Measurements from ENCODE around the gene TTC3. TPM values are rescaled to one million over a fixed set of nuclear protein-coding genes. Genes with fewer than 3 reads are reported as not detected.
A peak's percentile ranks its signal among the peaks of the same experiment; 100 is the strongest.

TTC3 gene
- total RNA-seq, 2 experiments from 2014 or later, result 73.5 to 90.0 TPM

DNA sequence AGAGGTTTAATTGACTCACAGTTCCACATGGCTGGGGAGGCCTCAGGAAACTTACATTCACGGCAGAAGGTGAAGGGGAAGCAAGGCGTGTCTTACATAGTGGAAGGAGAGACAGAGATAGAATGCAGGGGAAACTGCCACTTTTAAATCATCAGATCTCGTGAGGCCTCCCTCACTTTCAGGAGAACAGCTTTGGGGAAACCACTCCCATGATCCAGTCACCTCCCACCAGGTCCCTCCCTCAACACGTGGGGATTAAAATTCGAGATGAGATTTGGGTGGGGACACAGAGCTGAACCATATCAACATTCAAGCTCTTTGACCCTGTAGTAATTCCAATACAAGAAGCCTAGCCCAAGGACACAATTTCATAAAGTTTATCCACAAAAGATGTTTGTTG, 13.9 kb upstream of the TTC3 start:
- Histone ChIP-seq H2AFZ (ENCODE audit: low read length) (no peak overlapping the region), H3K4me1 (ENCODE audit: insufficient read depth, low read length, poor library complexity, severe bottlenecking) (peaks cover 35% of the 10 kb centered on the region), H3K4me3 (ENCODE audit: low read depth, low read length, poor library complexity, severe bottlenecking) (no peak overlapping the region), H3K4me2 (ENCODE audit: low read length) (no peak overlapping the region), H3K9me2 (ENCODE audit: insufficient read depth, low read length) (no peaks in the 10 kb centered on the region), H3K27ac (ENCODE audit: low read depth, low read length, poor library complexity, severe bottlenecking) (no peak overlapping the region), H3K36me3 (ENCODE audit: insufficient read depth, low read length) (no peaks in the 10 kb centered on the region), H3K79me2 (ENCODE audit: insufficient read depth, low read depth, low read length) (no peaks in the 10 kb centered on the region), H4K20me1 (ENCODE audit: insufficient read depth, low read length) (no peaks in the 10 kb centered on the region), H3K9me3 (ENCODE audit: low read length) (no peaks in the 10 kb centered on the region)
- POLR2A ChIA-PET, result no interaction called here
- no TSS peak for BruUV-seq (replicated peaks)
- TF ChIP-seq CTCF (conservative IDR thresholded peaks at IDR 0.05; ENCODE audit: low read length), result no peak
- intact Hi-C loops (cut with micrococcal nuclease; ENCODE audit: unreplicated experiment), result no loop called here
- no peak for DNase-seq (ENCODE audit: low spot score)
- CTCF ChIA-PET (ENCODE audit: unreplicated experiment), result no interaction called here

DNA sequence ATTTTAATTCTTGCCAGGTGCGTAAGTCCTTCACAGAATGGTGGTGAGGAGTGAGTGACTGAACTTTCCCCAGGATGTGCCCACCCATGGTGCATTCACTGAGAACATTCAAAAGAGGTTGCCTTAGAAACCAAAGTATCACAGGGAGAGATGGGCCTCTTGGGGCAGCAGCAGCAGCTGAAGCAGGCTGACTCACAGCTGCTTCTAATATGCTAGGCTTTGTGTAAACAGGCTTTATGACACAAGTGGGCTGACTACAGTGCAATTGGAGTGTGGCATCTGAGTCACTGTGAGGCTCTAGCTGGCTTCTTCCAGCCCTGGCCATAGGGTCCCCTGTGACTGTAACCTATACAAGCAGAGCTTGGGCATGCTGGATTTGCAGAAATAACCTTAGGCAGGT, 12.8 kb upstream of the TTC3 start:
- POLR2A ChIA-PET, result no interaction called here

More for the DNA sequence above, 12.8 kb upstream of the TTC3 start:
- Histone ChIP-seq H3K9me3 (ENCODE audit: low read length) (no peaks in the 10 kb centered on the region), H3K4me3 (ENCODE audit: low read depth, low read length, poor library complexity, severe bottlenecking) (no peak overlapping the region), H3K27ac (ENCODE audit: low read depth, low read length, poor library complexity, severe bottlenecking) (no peak overlapping the region), H3K79me2 (ENCODE audit: insufficient read depth, low read depth, low read length) (no peaks in the 10 kb centered on the region), H3K9me2 (ENCODE audit: insufficient read depth, low read length) (no peaks in the 10 kb centered on the region), H3K36me3 (ENCODE audit: insufficient read depth, low read length) (peaks cover 4% of the 10 kb centered on the region; the same call in 1 of the 2 replicates), H4K20me1 (ENCODE audit: insufficient read depth, low read length) (no peaks in the 10 kb centered on the region), H3K4me1 (ENCODE audit: insufficient read depth, low read length, poor library complexity, severe bottlenecking) (peaks cover 43% of the 10 kb centered on the region), H3K4me2 (ENCODE audit: low read length) (no peak overlapping the region), H2AFZ (ENCODE audit: low read length) (no peak overlapping the region)
- DNase-seq (ENCODE audit: low spot score), result peak; percentile 26
- no TSS peak for BruUV-seq (replicated peaks)
- TF ChIP-seq CTCF (conservative IDR thresholded peaks at IDR 0.05; ENCODE audit: low read length) (no peak), EZH2phosphoT487 (IDR thresholded peaks at IDR 0.05; ENCODE audit: borderline replicate concordance, low read depth, low read length) (no peak)
- intact Hi-C loops (cut with micrococcal nuclease; ENCODE audit: unreplicated experiment), result no loop called here
- CTCF ChIA-PET (ENCODE audit: unreplicated experiment), result no interaction called here
